ENCODE results near the gene KBTBD13.
"Not testable (repeated sequence)": the region's sequence is repeated elsewhere in the genome, so short reads cannot be mapped to it uniquely, and the experiment has no call there.

Gene KBTBD13

GRCh38 chr15:65085990-65086679 is 9.6 kb downstream of the KBTBD13 start:
- H3K27me3 ChIP-seq (ENCODE audit: control insufficient read depth, insufficient read depth, low read length): no peaks in the 10 kb centered on the region
- H3K27ac ChIP-seq (ENCODE audit: low read length): no peak overlapping the region
- no peaks in the 10 kb centered on the region for H3K9me3 ChIP-seq (ENCODE audit: control insufficient read depth, low read depth, low read length)
- no peaks in the 10 kb centered on the region for H3K36me3 ChIP-seq (ENCODE audit: control insufficient read depth, low read depth, low read length)
- no peak overlapping the region for H3K9ac ChIP-seq (ENCODE audit: low read length)
- H3K4me1 ChIP-seq (ENCODE audit: control insufficient read depth, low read depth, low read length): peaks cover 33% of the 10 kb centered on the region
- H3K4me3 ChIP-seq (ENCODE audit: low read length): no peak overlapping the region

GRCh38 chr15:65086680-65087111 is 10.2 kb downstream of the KBTBD13 start:
- no peaks in the 10 kb centered on the region for H3K36me3 ChIP-seq (ENCODE audit: control insufficient read depth, low read depth, low read length)
- H3K9ac ChIP-seq (ENCODE audit: low read length): no peak overlapping the region
- peaks cover 33% of the 10 kb centered on the region for H3K4me1 ChIP-seq (ENCODE audit: control insufficient read depth, low read depth, low read length)

DNA sequence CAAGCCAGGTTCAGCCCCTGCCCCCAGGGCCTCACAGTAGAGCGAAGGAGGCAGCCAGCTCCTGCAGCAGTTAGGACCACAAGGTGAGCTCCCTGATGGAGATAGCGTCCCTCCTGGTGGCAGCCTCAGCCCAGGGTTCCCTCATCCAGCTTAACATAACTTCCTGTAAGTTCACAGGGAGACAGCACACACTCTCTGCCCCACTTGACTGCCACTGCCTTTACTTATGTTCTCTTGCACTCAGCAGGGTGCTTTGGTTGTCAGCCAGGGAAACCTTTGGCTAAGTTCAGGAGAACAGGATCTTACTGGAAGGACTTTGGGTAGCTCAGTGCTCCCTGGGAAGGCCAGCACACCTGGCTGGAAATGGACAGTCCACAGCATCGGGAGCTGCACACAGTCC is 10.9 kb downstream of the KBTBD13 start:
- Histone ChIP-seq H3K4me3 (ENCODE audit: low read length) (no peak overlapping the region), H3K27ac (ENCODE audit: low read length) (no peak overlapping the region), H3K27me3 (ENCODE audit: control insufficient read depth, insufficient read depth, low read length) (no peaks in the 10 kb centered on the region), H3K9me3 (ENCODE audit: control insufficient read depth, low read depth, low read length) (no peaks in the 10 kb centered on the region), H3K36me3 (ENCODE audit: control insufficient read depth, low read depth, low read length) (no peaks in the 10 kb centered on the region), H3K9ac (ENCODE audit: low read length) (no peak overlapping the region), H3K4me1 (ENCODE audit: control insufficient read depth, low read depth, low read length) (peaks cover 29% of the 10 kb centered on the region)

More at GRCh38 chr15:65086680-65087111, 10.2 kb downstream of the KBTBD13 start:
- Histone ChIP-seq H3K9me3 (ENCODE audit: control insufficient read depth, low read depth, low read length) (no peaks in the 10 kb centered on the region), H3K27me3 (ENCODE audit: control insufficient read depth, insufficient read depth, low read length) (no peaks in the 10 kb centered on the region), H3K27ac (ENCODE audit: low read length) (no peak overlapping the region), H3K4me3 (ENCODE audit: low read length) (no peak overlapping the region)

DNA sequence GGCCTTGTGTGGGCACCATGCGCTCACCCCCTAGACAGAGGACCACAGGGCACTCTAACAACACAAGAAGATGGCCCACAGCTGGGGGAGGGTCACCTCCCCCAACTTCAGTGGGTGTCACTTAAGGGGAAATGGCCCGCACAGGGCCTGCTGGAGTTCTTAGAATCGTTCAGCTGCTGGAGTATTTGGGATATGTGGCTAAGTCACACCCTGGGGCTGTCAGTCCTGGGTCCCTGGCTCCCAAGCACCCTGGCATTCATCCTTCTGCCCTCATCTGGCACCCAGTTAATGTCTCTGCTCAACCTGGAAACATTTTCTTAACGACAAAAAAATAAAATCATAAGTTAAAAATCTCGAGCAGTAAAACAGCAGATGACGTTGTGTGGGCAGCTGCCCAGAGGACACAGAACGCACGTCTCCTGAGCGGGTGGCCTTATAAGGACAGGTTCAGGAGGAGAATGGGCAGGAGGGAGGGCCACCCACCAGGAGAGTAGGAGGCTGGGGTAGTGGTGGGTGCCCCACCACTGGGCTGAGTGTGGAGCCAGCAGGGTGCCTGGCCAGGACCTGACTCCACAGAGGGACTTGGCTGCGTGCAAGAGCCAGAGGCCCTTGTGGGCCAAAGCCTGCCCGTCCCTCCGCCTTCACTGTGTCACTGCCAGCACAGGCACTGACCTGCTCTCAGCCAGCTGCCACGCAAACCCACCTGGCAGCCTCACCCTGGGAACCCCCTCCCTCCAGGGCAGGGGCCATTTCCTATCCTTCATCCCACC is 11.5 kb downstream of the KBTBD13 start:
- no peak overlapping the region for H3K9ac ChIP-seq (ENCODE audit: low read length)
- H3K36me3 ChIP-seq (ENCODE audit: control insufficient read depth, low read depth, low read length): no peaks in the 10 kb centered on the region
- H3K27me3 ChIP-seq (ENCODE audit: control insufficient read depth, insufficient read depth, low read length): no peaks in the 10 kb centered on the region
- H3K9me3 ChIP-seq (ENCODE audit: control insufficient read depth, low read depth, low read length): no peaks in the 10 kb centered on the region
- H3K27ac ChIP-seq (ENCODE audit: low read length): no peak overlapping the region
- no peak overlapping the region for H3K4me3 ChIP-seq (ENCODE audit: low read length)
- peaks cover 23% of the 10 kb centered on the region for H3K4me1 ChIP-seq (ENCODE audit: control insufficient read depth, low read depth, low read length)

DNA sequence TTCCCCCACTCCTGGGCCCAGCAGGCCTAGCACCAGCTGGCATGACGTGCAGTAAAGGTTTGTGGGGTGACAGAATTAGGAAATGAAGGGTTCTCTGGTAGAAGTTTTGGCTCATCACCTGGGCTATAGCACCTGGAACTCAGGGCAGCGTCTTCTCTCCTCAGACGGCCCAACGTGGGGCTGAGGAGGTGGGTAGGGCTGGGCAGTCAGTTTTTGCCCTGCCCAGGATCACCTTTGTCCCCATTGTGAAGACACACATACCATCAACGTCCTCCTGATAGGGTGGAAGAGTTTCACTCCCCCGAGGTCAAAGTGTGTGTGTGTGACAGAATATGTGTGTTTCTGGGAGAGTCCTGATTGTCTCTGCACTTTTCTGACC is 12.1 kb downstream of the KBTBD13 start:
- H3K4me1 ChIP-seq (ENCODE audit: control insufficient read depth, low read depth, low read length): peaks cover 17% of the 10 kb centered on the region
- no peaks in the 10 kb centered on the region for H3K36me3 ChIP-seq (ENCODE audit: control insufficient read depth, low read depth, low read length)
- no peak overlapping the region for H3K4me3 ChIP-seq (ENCODE audit: low read length)
- H3K9ac ChIP-seq (ENCODE audit: low read length): no peak overlapping the region
- H3K27ac ChIP-seq (ENCODE audit: low read length): no peak overlapping the region
- H3K9me3 ChIP-seq (ENCODE audit: control insufficient read depth, low read depth, low read length): no peaks in the 10 kb centered on the region
- H3K27me3 ChIP-seq (ENCODE audit: control insufficient read depth, insufficient read depth, low read length): no peaks in the 10 kb centered on the region

GRCh38 chr15:65089206-65089824 is 12.8 kb downstream of the KBTBD13 start:
- H3K4me1 ChIP-seq (ENCODE audit: control insufficient read depth, low read depth, low read length): peaks cover 10% of the 10 kb centered on the region
- no peak overlapping the region for H3K4me3 ChIP-seq (ENCODE audit: low read length)
- H3K9ac ChIP-seq (ENCODE audit: low read length): no peak overlapping the region
- H3K27me3 ChIP-seq (ENCODE audit: control insufficient read depth, insufficient read depth, low read length): no peaks in the 10 kb centered on the region
- H3K9me3 ChIP-seq (ENCODE audit: control insufficient read depth, low read depth, low read length): no peaks in the 10 kb centered on the region
- no peak overlapping the region for H3K27ac ChIP-seq (ENCODE audit: low read length)
- no peaks in the 10 kb centered on the region for H3K36me3 ChIP-seq (ENCODE audit: control insufficient read depth, low read depth, low read length)

DNA sequence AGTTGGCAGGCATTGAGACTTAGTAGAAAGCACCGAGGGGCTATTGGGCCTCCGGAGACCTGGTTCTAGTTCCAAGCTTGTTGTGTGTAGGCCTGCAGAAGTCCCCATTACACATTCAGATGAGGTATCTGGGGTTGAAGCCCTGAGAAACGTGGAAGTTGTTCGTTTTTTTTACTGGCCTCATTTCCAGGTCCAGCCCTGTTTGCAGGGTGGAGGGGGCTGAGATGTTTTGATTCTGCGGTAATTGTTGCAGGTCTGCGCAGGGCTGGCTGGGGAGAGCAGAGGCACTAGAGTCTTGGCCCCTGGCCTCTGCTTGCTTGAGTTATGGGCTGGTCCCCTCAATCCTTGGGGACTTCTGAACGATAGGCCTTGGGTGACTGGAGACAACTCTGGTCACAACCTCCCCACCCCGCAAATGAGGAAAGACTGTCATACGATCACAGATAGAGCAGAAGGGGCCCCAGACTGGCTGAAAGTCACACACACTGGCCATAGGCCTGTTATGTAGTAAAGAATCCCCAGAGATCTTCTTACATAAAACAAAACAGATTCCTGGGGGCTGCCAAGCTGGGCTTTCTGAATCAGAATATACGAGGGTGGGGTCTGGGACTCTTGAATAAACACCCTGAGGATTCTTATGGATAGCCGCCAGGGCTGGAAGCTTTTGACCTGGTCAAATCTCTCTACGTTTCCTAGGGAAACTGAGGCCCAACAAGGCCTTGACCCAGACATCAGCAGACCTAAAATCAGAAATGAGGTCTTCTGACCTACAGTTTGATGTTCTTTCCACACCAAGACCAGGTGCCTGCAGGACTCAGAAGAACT is 15.6 kb downstream of the KBTBD13 start:
- no peaks in the 10 kb centered on the region for H3K27me3 ChIP-seq (ENCODE audit: control insufficient read depth, insufficient read depth, low read length)

GRCh38 chr15:65092911-65093792 is 16.6 kb downstream of the KBTBD13 start:
- Histone ChIP-seq H3K9me3 (ENCODE audit: control insufficient read depth, low read depth, low read length) (no peaks in the 10 kb centered on the region), H3K27ac (ENCODE audit: low read length) (no peak overlapping the region), H3K36me3 (ENCODE audit: control insufficient read depth, low read depth, low read length) (no peaks in the 10 kb centered on the region), H3K27me3 (ENCODE audit: control insufficient read depth, insufficient read depth, low read length) (no peaks in the 10 kb centered on the region), H3K9ac (ENCODE audit: low read length) (no peak overlapping the region), H3K4me3 (ENCODE audit: low read length) (no peak overlapping the region), H3K4me1 (ENCODE audit: control insufficient read depth, low read depth, low read length) (peaks cover 7% of the 10 kb centered on the region)

More for the DNA sequence above, 15.6 kb downstream of the KBTBD13 start:
- H3K27ac ChIP-seq (ENCODE audit: low read length): no peak overlapping the region
- no peak overlapping the region for H3K4me3 ChIP-seq (ENCODE audit: low read length)
- H3K4me1 ChIP-seq (ENCODE audit: control insufficient read depth, low read depth, low read length): peaks cover 7% of the 10 kb centered on the region
- H3K9ac ChIP-seq (ENCODE audit: low read length): no peak overlapping the region
- no peaks in the 10 kb centered on the region for H3K9me3 ChIP-seq (ENCODE audit: control insufficient read depth, low read depth, low read length)
- H3K36me3 ChIP-seq (ENCODE audit: control insufficient read depth, low read depth, low read length): no peaks in the 10 kb centered on the region

DNA sequence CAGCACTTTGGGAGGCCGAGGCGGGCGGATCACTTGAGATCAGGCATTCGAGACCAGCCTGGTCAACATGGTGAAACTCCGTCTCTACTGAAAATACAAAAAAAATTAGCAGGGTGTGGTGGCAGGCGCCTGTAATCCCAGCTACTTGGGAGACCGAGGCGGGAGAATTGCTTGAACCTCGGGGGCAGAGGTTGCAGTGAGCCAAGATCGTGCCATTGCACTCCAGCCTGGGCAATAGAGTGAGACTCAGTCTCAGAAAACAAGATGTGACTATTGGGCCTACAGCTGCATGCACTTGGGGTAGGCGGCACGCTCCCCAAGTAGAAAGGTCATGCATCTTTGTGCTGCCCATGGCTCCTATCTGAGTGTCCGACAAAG is 17.2 kb downstream of the KBTBD13 start:
- not testable (repeated sequence) for H3K27ac ChIP-seq (ENCODE audit: low read length); H3K9me3 ChIP-seq (ENCODE audit: control insufficient read depth, low read depth, low read length); H3K4me1 ChIP-seq (ENCODE audit: control insufficient read depth, low read depth, low read length); H3K27me3 ChIP-seq (ENCODE audit: control insufficient read depth, insufficient read depth, low read length); H3K36me3 ChIP-seq (ENCODE audit: control insufficient read depth, low read depth, low read length); H3K4me3 ChIP-seq (ENCODE audit: low read length); H3K9ac ChIP-seq (ENCODE audit: low read length)

GRCh38 chr15:65094294-65094995 is 17.9 kb downstream of the KBTBD13 start:
- Histone ChIP-seq H3K9me3 (ENCODE audit: control insufficient read depth, low read depth, low read length) (no peaks in the 10 kb centered on the region), H3K4me3 (ENCODE audit: low read length) (no peak overlapping the region), H3K9ac (ENCODE audit: low read length) (no peak overlapping the region), H3K36me3 (ENCODE audit: control insufficient read depth, low read depth, low read length) (no peaks in the 10 kb centered on the region), H3K27ac (ENCODE audit: low read length) (no peak overlapping the region), H3K4me1 (ENCODE audit: control insufficient read depth, low read depth, low read length) (peaks cover under 1% of the 10 kb centered on the region), H3K27me3 (ENCODE audit: control insufficient read depth, insufficient read depth, low read length) (no peaks in the 10 kb centered on the region)
